ENCODE data around the gene SETBP1.
A peak's percentile ranks its signal among the peaks of the same experiment; 100 is the strongest.

Gene SETBP1

DNA sequence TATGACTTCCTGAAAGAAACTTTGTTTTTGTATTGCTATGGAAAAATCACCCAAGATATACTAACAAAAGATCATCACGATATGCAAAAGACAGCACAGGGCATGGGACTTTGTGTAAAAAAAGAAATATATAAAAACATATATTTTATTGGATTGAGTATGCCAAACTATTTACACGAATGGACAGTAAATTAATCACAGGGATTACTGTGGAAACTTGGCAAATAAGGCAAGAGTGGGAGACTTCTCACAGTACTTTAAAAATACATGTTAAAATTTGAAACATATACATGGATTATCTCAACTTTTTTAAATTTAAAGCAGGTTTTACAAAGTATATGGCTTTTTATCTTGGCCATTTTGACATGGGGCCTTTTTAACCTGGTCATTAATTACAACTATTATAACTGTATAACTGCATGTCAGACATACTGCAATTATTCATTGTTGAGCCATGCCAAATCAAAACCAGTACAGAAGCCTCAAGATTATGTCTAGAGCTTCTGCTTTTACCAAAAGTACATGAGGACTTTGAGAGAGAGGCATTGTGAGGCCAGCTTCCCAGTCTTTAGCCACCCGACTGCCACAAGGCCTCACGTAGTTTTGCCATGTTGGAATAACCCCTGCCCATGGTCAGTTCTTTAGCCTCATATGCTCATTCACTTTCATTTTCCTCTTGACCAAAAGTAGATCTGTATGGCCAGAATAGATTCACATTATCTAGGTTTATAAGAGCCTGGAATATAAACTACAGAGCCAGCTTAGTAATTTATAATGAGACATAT is 419.8 kb downstream of the SETBP1 start:
- no peak for DNase-seq

DNA sequence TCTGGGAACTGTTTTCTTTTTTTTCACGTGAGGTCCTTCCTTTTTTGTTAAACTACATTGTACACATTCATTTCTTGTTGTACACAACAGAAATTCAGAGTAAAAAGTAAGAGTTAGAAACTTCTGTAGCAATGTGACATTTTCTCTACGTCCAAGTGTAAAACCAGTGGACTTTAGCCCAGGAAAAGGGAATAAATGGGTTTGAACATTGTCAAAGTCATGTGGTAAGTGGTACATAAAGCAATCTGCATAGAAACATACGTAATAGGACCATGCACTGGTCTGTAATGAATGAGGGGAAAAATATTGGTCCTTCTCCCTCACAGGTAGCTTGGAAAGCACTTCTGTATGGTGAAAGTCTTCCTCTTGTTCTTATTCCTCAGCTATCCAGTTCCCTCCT is 421.4 kb downstream of the SETBP1 start:
- DNase-seq = no peak

DNA sequence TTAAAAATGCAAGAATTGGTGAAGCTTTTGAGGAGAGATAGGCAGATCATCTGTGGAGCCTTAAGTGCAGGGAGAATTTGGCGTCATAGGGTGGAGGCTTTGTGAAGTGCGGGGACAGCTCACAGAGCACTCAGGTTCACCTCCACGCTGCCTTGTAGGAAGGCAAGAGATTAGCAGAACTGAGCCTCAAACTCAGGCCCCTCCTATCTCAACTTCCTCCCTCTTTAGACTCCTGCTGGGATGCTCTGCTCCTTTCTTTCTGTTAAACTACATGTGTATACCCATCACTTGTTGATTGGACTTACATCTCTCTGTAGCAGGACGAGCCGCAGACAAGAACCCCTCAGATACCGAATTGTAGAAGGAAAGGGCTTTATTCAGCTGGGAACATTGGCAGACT is 422.2 kb downstream of the SETBP1 start:
- DNase-seq = no peak

DNA sequence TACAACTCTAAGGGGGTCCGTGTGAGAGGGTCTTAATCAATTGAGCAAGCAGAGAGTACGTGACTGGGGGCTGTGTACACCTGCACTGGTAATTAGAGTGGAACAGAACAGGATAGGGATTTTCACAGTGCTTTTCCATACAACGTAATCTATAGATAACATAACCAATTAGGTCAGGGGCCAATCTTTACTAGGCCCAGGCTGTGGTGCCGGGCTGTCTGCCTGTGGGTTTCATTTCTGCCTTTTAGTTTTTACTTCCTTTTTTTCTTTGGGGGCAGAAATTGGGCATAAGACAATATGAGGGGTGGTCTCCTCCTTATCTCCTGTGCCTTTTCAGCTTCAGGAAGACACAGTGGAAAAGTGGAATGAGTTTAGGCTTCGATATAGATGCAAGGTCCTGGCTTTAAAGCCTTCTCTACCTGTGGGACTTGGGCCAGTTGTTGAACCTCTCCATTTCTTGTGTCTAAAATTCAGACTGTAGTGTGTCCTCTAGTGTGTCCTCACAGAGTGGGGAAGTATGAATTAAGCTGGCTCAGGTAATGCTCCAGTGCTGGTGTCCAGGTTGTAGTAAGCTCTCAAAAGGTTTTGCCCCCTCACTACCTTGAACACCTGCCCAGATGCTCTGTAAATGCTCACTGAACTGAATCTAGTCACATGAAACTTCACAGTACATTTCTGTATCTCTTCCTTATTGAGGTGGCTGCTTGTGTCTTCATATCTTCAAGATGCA is 422.8 kb downstream of the SETBP1 start:
- DNase-seq = no peak

GRCh38 chr18:45104049-45104395 is 423.3 kb downstream of the SETBP1 start:
- no peak for DNase-seq

DNA sequence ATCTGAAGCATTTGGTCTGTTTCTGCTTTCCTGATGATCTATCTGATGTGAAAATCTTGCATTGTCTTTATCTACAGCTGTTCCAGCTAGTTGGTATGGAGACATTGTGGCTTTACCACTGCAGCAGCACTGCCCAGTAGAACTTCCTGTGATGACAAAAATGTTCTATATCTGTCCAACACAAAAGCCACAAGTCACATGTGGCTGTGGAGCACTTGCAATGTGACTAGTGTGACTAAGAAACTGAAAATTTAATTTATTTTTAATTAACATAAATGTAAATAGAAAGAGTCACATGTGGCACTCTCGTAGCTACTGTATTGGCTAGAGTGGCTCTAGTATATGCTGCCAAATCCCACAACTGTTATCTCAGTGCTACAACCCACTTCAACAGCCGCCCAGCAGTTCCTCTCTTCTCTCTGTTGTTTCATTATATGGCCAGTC is 425.7 kb downstream of the SETBP1 start:
- no peak for DNase-seq

GRCh38 chr18:45107425-45107824 is 426.7 kb downstream of the SETBP1 start:
- DNase-seq = no peak

DNA sequence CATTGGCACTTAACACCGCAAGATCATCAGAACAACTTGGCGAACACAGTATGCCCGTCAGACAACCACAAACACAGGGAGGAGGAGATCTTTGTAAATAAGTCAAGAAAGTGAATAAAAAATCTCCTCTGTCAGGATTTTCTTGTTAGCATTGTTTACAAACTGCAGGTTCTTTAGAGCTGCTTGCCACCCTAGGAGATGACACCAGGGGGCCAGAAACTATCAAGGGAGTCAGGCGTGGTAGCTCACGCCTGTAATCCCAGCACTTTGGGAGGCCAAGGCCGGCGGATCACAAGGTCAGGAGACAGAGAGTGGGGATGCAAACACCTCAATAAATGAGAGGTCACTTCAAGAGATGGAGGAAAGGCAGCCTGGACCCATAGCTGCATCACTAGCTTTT is 428.1 kb downstream of the SETBP1 start:
- no peak for DNase-seq

DNA sequence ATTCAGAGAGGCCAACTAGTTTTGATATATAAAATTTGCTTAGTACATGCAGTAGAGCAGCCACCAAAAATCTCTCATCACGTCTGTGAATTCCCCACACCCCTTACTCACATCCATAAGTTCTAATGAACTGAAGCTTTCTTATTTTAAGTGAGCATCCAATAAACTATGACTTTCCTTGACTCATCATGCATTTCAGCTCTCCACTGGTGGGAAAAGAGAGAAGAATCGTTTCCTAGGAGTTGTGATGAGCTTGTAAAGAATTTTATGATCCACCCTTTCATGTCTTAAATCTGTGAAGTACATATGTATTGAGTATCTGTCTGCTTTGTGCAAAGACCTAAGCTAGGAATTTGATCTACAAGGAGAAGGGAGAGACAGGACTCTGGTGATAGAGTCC is 428.6 kb downstream of the SETBP1 start:
- no peak for DNase-seq

GRCh38 chr18:45109706-45110105 is 429.0 kb downstream of the SETBP1 start:
- DNase-seq = no peak

DNA sequence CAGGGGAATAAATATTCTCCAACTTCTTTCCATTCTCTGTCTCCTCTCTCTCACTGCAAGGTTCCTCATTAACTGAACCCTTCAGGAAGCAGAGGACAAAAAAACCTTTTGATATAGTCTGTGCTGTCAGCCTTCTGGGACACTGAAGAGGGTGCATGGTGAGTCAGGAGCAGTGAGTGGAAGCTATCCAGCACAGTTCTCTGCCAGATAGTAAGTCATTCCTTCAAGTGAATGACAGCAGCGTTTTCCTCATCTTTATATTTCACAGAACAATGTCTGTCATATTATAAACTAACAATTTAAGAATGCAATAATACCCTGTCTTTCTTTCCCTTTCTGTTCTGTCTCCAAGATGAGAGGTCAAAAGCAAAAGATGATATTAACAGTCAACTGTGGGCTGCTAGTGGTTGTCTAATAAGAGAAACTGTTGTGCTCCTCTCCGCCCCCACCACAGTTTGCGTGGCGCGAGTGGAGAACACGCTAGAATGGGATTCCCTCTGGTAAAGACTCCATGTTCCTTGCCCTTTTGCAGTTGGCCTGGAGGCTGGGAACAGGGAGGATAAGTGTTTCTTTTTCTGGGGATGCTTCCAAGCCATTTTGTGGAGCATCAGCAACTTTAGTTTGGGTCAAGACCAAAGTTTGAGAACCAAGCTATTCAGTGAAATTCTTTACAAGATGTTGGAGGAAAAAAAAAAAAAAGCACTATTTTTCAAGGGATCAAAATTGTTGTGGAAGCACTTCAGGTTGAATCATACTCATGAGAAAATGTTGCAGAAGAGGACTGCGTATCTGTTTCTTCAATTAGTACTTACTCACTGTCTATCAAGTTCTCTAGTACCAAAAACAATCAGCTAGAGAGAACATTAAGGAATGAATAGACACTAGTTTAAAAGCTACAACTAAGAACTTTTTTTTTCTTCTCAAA is 430.2 kb downstream of the SETBP1 start:
- DNase-seq = peak; percentile 29

DNA sequence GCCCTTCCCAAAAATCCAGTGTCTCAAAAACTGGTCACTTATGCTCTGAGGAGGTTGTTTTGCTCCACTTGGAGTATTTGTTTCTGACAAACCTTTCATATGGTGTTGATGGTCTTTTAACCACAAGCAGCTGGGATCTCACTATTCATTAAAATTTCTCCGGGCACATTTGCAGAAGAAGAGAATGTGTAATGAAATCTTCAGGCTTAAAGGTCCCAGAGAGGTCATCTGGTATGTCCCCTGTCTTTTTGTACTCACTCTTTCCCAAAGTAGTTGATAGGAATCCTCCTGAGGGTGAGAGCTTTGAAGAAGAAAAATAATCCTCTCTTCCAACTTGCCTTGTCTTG is 430.8 kb downstream of the SETBP1 start:
- no peak for DNase-seq

DNA sequence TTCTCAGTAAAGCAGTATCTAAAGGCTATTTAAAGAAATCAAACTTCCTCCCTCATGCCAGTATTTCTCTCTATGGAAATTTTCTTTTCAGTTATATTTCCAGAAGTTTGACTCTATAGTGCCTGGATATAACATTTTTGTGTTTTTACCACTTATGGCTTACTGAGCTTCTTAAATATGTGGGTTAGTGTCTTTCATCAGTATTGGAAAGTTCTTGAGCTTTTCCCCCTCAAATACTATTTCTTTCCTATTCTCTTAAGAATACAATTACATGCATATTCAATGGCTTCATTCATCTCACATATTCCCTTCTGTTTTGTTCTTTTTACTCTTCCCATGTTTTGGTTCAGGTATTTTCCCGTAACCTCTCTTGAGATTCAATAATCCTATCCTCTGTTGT is 432.0 kb downstream of the SETBP1 start:
- no peak for DNase-seq

GRCh38 chr18:45116116-45116515 is 435.4 kb downstream of the SETBP1 start:
- DNase-seq = no peak

Data from NCI-H345 (cell line).